ENCODE results near the gene RARS1. TPM values are rescaled to one million over a fixed set of nuclear protein-coding genes. Genes with fewer than 3 reads are reported as not detected.

The RARS1 gene
- total RNA-seq, 1 experiment from 2014 or later: 105 TPM

- no TSS peak for BruUV-seq (replicated peaks)
- Histone ChIP-seq H3K27ac (ENCODE audit: low read depth, low read length, poor library complexity, severe bottlenecking) (no peak overlapping the region), H3K4me3 (ENCODE audit: low read depth, low read length, poor library complexity, severe bottlenecking) (no peak overlapping the region), H3K36me3 (ENCODE audit: insufficient read depth, low read length, poor library complexity, severe bottlenecking) (peaks cover 36% of the 10 kb centered on the region), H3K27me3 (replicated peaks; ENCODE audit: insufficient read depth, low read depth, low read length, poor library complexity) (no peaks in the 10 kb centered on the region), H3K4me1 (ENCODE audit: insufficient read depth, low read length, poor library complexity, severe bottlenecking) (no peaks in the 10 kb centered on the region), H3K9me3 (ENCODE audit: low read depth, low read length, poor library complexity, severe bottlenecking) (no peaks in the 10 kb centered on the region)
- TF ChIP-seq EZH2 (IDR thresholded peaks at IDR 0.05; ENCODE audit: borderline replicate concordance, low read depth, low read length, poor library complexity, severe bottlenecking) (no peak), CTCF (conservative IDR thresholded peaks at IDR 0.05; ENCODE audit: low read depth, low read length) (no peak)
- no peak for DNase-seq (ENCODE audit: low spot score)
- POLR2A ChIA-PET (ENCODE audit: low non-redundant PET): no interaction called here
- CTCF ChIA-PET: no interaction called here
- intact Hi-C loops (cut with micrococcal nuclease; ENCODE audit: unreplicated experiment): loop anchor here (5.0 kb wide), 1 partner anchor 75 kb away; the partner anchor contains the start of gene PANK3
Observed at GRCh38 chr5:168502563-168503237, 16.4 kb downstream of the RARS1 start.

- H3K27me3 ChIP-seq (replicated peaks; ENCODE audit: insufficient read depth, low read depth, low read length, poor library complexity): no peaks in the 10 kb centered on the region
- TF ChIP-seq EZH2 (IDR thresholded peaks at IDR 0.05; ENCODE audit: borderline replicate concordance, low read depth, low read length, poor library complexity, severe bottlenecking) (no peak), CTCF (conservative IDR thresholded peaks at IDR 0.05; ENCODE audit: low read depth, low read length) (no peak)
- H3K36me3 ChIP-seq (ENCODE audit: insufficient read depth, low read length, poor library complexity, severe bottlenecking): peaks cover 82% of the 10 kb centered on the region
- no peak overlapping the region for H3K4me3 ChIP-seq (ENCODE audit: low read depth, low read length, poor library complexity, severe bottlenecking)
- DNase-seq (ENCODE audit: low spot score): no peak
- H3K4me1 ChIP-seq (ENCODE audit: insufficient read depth, low read length, poor library complexity, severe bottlenecking): no peaks in the 10 kb centered on the region
- H3K27ac ChIP-seq (ENCODE audit: low read depth, low read length, poor library complexity, severe bottlenecking): no peak overlapping the region
- no TSS peak for BruUV-seq (replicated peaks)
- intact Hi-C loops (cut with micrococcal nuclease; ENCODE audit: unreplicated experiment): no loop called here
- H3K9me3 ChIP-seq (ENCODE audit: low read depth, low read length, poor library complexity, severe bottlenecking): peaks cover 14% of the 10 kb centered on the region
- POLR2A ChIA-PET (ENCODE audit: low non-redundant PET): no interaction called here
- CTCF ChIA-PET: no interaction called here
Observed at GRCh38 chr5:168513861-168514428, 27.7 kb downstream of the RARS1 start.

- POLR2A ChIA-PET (ENCODE audit: low non-redundant PET): no interaction called here
- no TSS peak for BruUV-seq (replicated peaks)
Observed at GRCh38 chr5:168525856-168526255, 39.6 kb downstream of the RARS1 start.

More at GRCh38 chr5:168525856-168526255, 39.6 kb downstream of the RARS1 start:
- Histone ChIP-seq H3K4me1 (ENCODE audit: insufficient read depth, low read length, poor library complexity, severe bottlenecking) (no peaks in the 10 kb centered on the region), H3K36me3 (ENCODE audit: insufficient read depth, low read length, poor library complexity, severe bottlenecking) (no peaks in the 10 kb centered on the region), H3K27ac (ENCODE audit: low read depth, low read length, poor library complexity, severe bottlenecking) (no peak overlapping the region), H3K4me3 (ENCODE audit: low read depth, low read length, poor library complexity, severe bottlenecking) (no peak overlapping the region), H3K27me3 (replicated peaks; ENCODE audit: insufficient read depth, low read depth, low read length, poor library complexity) (peaks cover 20% of the 10 kb centered on the region), H3K9me3 (ENCODE audit: low read depth, low read length, poor library complexity, severe bottlenecking) (no peaks in the 10 kb centered on the region)
- CTCF ChIA-PET: no interaction called here
- intact Hi-C loops (cut with micrococcal nuclease; ENCODE audit: unreplicated experiment): no loop called here
- no peak for DNase-seq (ENCODE audit: low spot score)
- TF ChIP-seq EZH2 (IDR thresholded peaks at IDR 0.05; ENCODE audit: borderline replicate concordance, low read depth, low read length, poor library complexity, severe bottlenecking): no peak
- TF ChIP-seq CTCF (conservative IDR thresholded peaks at IDR 0.05; ENCODE audit: low read depth, low read length): no peak
